ACC112 (cell line): ENCODE measurements around the gene PRR22.

Source experiments
- H2AFZ ChIP-seq: fragments of 200-600 bp; sonication (generic); one replicate; pipeline ENCODE4 v1.6.0; 2017; ENCODE audit warnings: antibody characterized with exemption, low read length; ENCODE audit not compliant: unreplicated experiment
- H3K27ac ChIP-seq: fragments of 200-600 bp; sonication (generic); 2 replicates; pipeline ENCODE4 v1.5.1; 2014; ENCODE audit warnings: low read depth, mild to moderate bottlenecking, antibody characterized with exemption, low read length, moderate library complexity
- H3K27me3 ChIP-seq: fragments of 200-600 bp; sonication (generic); 2 replicates; pipeline ENCODE4 v1.6.1; 2014; ENCODE audit warnings: mild to moderate bottlenecking, antibody characterized with exemption, low read length, moderate library complexity, mixed read lengths; ENCODE audit not compliant: insufficient read depth
- H3K36me3 ChIP-seq: fragments of 200-600 bp; sonication (generic); 2 replicates; pipeline ENCODE4 v1.6.1; 2016; ENCODE audit warnings: mild to moderate bottlenecking, antibody characterized with exemption, low read length, moderate library complexity, mixed read lengths; ENCODE audit not compliant: insufficient read depth
- H3K4me1 ChIP-seq: fragments of 200-600 bp; sonication (generic); one replicate; pipeline ENCODE4 v1.6.1; 2016; ENCODE audit warnings: low read length, mixed read lengths; ENCODE audit not compliant: insufficient read depth, unreplicated experiment, control insufficient read depth
- H3K4me3 ChIP-seq: fragments of 200-600 bp; sonication (generic); 2 replicates; pipeline ENCODE4 v1.5.1; 2014; ENCODE audit warnings: mild to moderate bottlenecking, low read depth, low read length
- H3K79me2 ChIP-seq: fragments of 200-600 bp; sonication (generic); one replicate; pipeline ENCODE4 v1.6.0; 2016; ENCODE audit warnings: low read length; ENCODE audit not compliant: control insufficient read depth, unreplicated experiment, insufficient read depth

The PRR22 gene

GRCh38 chr19:5825178-5825577, 40.6 kb upstream of the PRR22 start:
- Histone ChIP-seq H3K4me3 (no peak overlapping the region), H2AFZ (no peak overlapping the region), H3K27me3 (no peaks in the 10 kb centered on the region; the same call in 1 of the 2 replicates), H3K36me3 (no peaks in the 10 kb centered on the region), H3K27ac (no peak overlapping the region), H3K79me2 (no peaks in the 10 kb centered on the region), H3K4me1 (peaks cover 2% of the 10 kb centered on the region)

- Histone ChIP-seq H2AFZ (no peak overlapping the region), H3K79me2 (no peaks in the 10 kb centered on the region), H3K4me3 (no peak overlapping the region), H3K4me1 (peaks cover 2% of the 10 kb centered on the region), H3K36me3 (no peaks in the 10 kb centered on the region), H3K27me3 (no peaks in the 10 kb centered on the region; the same call in 1 of the 2 replicates), H3K27ac (no peak overlapping the region)
Measured at GRCh38 chr19:5824751-5825150, 40.2 kb upstream of the PRR22 start.

- Histone ChIP-seq H3K27ac (no peak overlapping the region), H3K36me3 (no peaks in the 10 kb centered on the region), H3K27me3 (no peaks in the 10 kb centered on the region), H3K4me3 (no peak overlapping the region), H3K79me2 (no peaks in the 10 kb centered on the region), H3K4me1 (no peaks in the 10 kb centered on the region), H2AFZ (no peak overlapping the region)
Measured at GRCh38 chr19:5823579-5824281, 39.2 kb upstream of the PRR22 start.

- H3K4me1 ChIP-seq = no peaks in the 10 kb centered on the region
- no peak overlapping the region for H3K27ac ChIP-seq
- H3K79me2 ChIP-seq = no peaks in the 10 kb centered on the region
- H3K27me3 ChIP-seq = no peaks in the 10 kb centered on the region
- no peak overlapping the region for H2AFZ ChIP-seq
- H3K4me3 ChIP-seq = no peak overlapping the region
- H3K36me3 ChIP-seq = no peaks in the 10 kb centered on the region
Measured at GRCh38 chr19:5822181-5822844, 37.8 kb upstream of the PRR22 start.

GRCh38 chr19:5821521-5822180, 37.1 kb upstream of the PRR22 start:
- Histone ChIP-seq H3K36me3 (no peaks in the 10 kb centered on the region), H3K4me1 (no peaks in the 10 kb centered on the region), H3K79me2 (no peaks in the 10 kb centered on the region)

GRCh38 chr19:5820785-5821184, 36.2 kb upstream of the PRR22 start:
- no peaks in the 10 kb centered on the region for H3K36me3 ChIP-seq
- no peak overlapping the region for H3K27ac ChIP-seq
- no peaks in the 10 kb centered on the region for H3K79me2 ChIP-seq
- H3K4me1 ChIP-seq = no peaks in the 10 kb centered on the region
- H2AFZ ChIP-seq = no peak overlapping the region
- H3K4me3 ChIP-seq = no peak overlapping the region
- no peaks in the 10 kb centered on the region for H3K27me3 ChIP-seq

More at GRCh38 chr19:5821521-5822180, 37.1 kb upstream of the PRR22 start:
- Histone ChIP-seq H3K27ac (no peak overlapping the region), H2AFZ (no peak overlapping the region), H3K4me3 (no peak overlapping the region), H3K27me3 (no peaks in the 10 kb centered on the region)

GRCh38 chr19:5818594-5818993, 34.0 kb upstream of the PRR22 start:
- no peaks in the 10 kb centered on the region for H3K4me1 ChIP-seq
- H2AFZ ChIP-seq = no peak overlapping the region

GRCh38 chr19:5817218-5817617, 32.7 kb upstream of the PRR22 start:
- no peak overlapping the region for H2AFZ ChIP-seq
- no peaks in the 10 kb centered on the region for H3K27me3 ChIP-seq
- H3K4me1 ChIP-seq = no peaks in the 10 kb centered on the region
- no peaks in the 10 kb centered on the region for H3K36me3 ChIP-seq
- no peak overlapping the region for H3K27ac ChIP-seq
- H3K4me3 ChIP-seq = no peak overlapping the region
- H3K79me2 ChIP-seq = no peaks in the 10 kb centered on the region

More at GRCh38 chr19:5818594-5818993, 34.0 kb upstream of the PRR22 start:
- Histone ChIP-seq H3K27me3 (no peaks in the 10 kb centered on the region), H3K4me3 (no peak overlapping the region), H3K27ac (no peak overlapping the region), H3K79me2 (no peaks in the 10 kb centered on the region), H3K36me3 (no peaks in the 10 kb centered on the region)

GRCh38 chr19:5814852-5815246, 30.3 kb upstream of the PRR22 start:
- H3K36me3 ChIP-seq = no peaks in the 10 kb centered on the region
- H3K4me1 ChIP-seq = no peaks in the 10 kb centered on the region
- H3K4me3 ChIP-seq = no peak overlapping the region
- H2AFZ ChIP-seq = no peak overlapping the region
- no peak overlapping the region for H3K27ac ChIP-seq
- no peaks in the 10 kb centered on the region for H3K79me2 ChIP-seq
- no peaks in the 10 kb centered on the region for H3K27me3 ChIP-seq

- Histone ChIP-seq H3K27ac (no peak overlapping the region), H3K27me3 (no peaks in the 10 kb centered on the region), H2AFZ (no peak overlapping the region), H3K36me3 (no peaks in the 10 kb centered on the region), H3K4me3 (no peak overlapping the region), H3K4me1 (no peaks in the 10 kb centered on the region), H3K79me2 (no peaks in the 10 kb centered on the region)
Measured at GRCh38 chr19:5814123-5814851, 29.7 kb upstream of the PRR22 start.
